AG04449 (cell line): ENCODE measurements around the gene SMIM45.

Source experiments
- CTCF ChIA-PET: fragments of 350-600 bp; formaldehyde crosslinking; extraction: SDS; loops from one replicate; lab custom pipeline; 2021; ENCODE audit warnings: antibody characterized with exemption; lab: Yijun Ruan, JAX
- POLR2A ChIA-PET: fragments of 400-600, 350-600 bp; formaldehyde crosslinking; extraction: SDS; loops from one replicate; lab custom pipeline; 2020; ENCODE audit warnings: antibody characterized with exemption, inconsistent platforms; lab: Yijun Ruan, JAX
- DNase-seq: peaks from one replicate; pipeline ENCODE4 v3.0.0-alpha.2; 2010; ENCODE audit warnings: low read depth, low spot score
- H3K4me3 ChIP-seq: 2 replicates; pipeline ENCODE4 v1.5.1; 2011; ENCODE audit warnings: low read depth, mild to moderate bottlenecking, control low read depth, low read length
- TF ChIP-seq, protein P1 (sequence below): IDR thresholded peaks from one replicate; pipeline ENCODE4 v1.5.1; 2011; ENCODE audit warnings: mild to moderate bottlenecking, moderate library complexity, low read length, control low read depth, inconsistent platforms; ENCODE audit not compliant: insufficient read depth; ENCODE audit errors: missing control alignments

SMIM45 gene

GRCh38 chr22:41971431-41971830 is 19.5 kb downstream of the SMIM45 start:
- no peak for DNase-seq
- no peak overlapping the region for H3K4me3 ChIP-seq
- TF ChIP-seq, protein P1, sequence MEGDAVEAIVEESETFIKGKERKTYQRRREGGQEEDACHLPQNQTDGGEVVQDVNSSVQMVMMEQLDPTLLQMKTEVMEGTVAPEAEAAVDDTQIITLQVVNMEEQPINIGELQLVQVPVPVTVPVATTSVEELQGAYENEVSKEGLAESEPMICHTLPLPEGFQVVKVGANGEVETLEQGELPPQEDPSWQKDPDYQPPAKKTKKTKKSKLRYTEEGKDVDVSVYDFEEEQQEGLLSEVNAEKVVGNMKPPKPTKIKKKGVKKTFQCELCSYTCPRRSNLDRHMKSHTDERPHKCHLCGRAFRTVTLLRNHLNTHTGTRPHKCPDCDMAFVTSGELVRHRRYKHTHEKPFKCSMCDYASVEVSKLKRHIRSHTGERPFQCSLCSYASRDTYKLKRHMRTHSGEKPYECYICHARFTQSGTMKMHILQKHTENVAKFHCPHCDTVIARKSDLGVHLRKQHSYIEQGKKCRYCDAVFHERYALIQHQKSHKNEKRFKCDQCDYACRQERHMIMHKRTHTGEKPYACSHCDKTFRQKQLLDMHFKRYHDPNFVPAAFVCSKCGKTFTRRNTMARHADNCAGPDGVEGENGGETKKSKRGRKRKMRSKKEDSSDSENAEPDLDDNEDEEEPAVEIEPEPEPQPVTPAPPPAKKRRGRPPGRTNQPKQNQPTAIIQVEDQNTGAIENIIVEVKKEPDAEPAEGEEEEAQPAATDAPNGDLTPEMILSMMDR, result no peak
- POLR2A ChIA-PET, result no interaction called here
- CTCF ChIA-PET, result interaction anchor here (1.0 to 6.2 kb wide), 6 partner anchors 8 to 473 kb away, joined by 3 to 52 read pairs (median 4); no protein-coding TSS in a partner anchor

DNA sequence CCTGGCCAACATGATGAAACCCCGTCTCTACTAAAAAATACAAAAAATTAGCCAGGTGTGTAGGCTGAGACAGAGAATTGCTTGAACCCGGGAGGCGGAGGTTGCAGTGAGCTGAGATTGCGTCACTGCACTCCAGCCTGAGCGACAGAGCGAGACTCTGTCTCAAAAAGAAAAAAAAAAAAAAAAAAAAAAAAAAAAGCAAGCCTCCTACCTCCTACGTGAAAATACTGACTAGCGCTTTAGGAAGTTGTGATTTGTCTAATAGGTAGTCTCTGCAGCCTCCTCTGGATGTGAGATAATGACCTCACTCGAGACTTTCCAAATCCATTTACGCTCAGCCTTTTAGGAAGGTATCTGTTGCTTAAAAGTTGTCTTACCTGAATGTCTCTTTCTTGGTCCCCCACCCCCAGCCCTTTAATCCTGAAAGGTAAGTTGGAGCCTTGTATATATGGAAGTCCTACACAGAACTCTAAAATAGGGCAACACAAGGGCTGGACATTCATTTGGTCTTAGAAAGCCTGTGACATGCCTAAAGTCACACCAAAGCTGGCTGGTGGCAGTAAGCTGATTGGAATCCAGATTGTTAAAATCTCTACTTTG is 22.8 kb downstream of the SMIM45 start:
- CTCF ChIA-PET, result interaction anchor here (1.8 kb wide), 1 partner anchor 10 kb away, joined by 3 read pairs; no protein-coding TSS in a partner anchor

DNA sequence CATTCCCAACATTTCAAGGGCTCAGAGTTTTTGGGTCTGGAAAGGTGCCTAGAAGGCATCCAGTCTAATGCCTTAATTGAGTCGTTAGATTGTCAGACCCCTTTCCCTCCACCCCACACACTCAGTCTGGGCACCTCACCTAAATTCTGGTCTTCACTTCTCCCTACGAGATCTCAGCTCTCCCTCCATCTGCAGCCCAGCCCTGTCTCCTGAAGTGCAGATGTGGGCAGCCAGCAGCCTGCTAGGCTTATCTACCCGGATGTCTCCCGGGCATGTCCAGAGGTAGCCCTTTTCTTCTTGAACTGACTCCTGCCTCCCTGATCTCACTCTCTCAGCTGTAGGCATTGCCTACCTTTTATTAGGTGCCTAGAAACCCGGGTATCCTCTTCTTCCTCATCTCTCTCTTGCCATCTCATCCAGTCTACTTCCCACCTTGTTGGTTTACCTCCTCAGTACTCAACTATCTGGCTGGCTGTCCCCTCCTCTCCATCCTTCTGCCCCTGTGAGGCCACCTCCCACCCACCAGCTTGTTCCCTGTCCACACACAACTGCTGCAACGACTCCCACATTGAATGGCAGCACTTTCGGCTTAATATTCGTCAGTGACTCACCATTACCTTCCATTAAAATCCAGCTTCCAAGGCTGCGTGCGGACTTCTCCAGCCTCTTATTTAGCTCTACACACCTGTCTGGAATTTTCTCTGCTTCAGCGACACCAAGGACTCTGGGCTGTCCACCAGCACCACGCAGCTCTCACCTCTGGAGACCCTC is 23.5 kb downstream of the SMIM45 start:
- POLR2A ChIA-PET, result interaction anchor here (0.7 kb wide), 1 partner anchor 41 kb away, joined by 3 read pairs; no protein-coding TSS in a partner anchor
- TF ChIP-seq, protein P1, result no peak
- CTCF ChIA-PET, result interaction anchor here (1.8 kb wide), 1 partner anchor 11 kb away, joined by 3 read pairs; no protein-coding TSS in a partner anchor
- DNase-seq, result no peak
- no peak overlapping the region for H3K4me3 ChIP-seq

More for the DNA sequence above, 22.8 kb downstream of the SMIM45 start:
- no peak for DNase-seq
- H3K4me3 ChIP-seq, result no peak overlapping the region
- TF ChIP-seq, protein P1, result no peak
- POLR2A ChIA-PET, result no interaction called here

DNA sequence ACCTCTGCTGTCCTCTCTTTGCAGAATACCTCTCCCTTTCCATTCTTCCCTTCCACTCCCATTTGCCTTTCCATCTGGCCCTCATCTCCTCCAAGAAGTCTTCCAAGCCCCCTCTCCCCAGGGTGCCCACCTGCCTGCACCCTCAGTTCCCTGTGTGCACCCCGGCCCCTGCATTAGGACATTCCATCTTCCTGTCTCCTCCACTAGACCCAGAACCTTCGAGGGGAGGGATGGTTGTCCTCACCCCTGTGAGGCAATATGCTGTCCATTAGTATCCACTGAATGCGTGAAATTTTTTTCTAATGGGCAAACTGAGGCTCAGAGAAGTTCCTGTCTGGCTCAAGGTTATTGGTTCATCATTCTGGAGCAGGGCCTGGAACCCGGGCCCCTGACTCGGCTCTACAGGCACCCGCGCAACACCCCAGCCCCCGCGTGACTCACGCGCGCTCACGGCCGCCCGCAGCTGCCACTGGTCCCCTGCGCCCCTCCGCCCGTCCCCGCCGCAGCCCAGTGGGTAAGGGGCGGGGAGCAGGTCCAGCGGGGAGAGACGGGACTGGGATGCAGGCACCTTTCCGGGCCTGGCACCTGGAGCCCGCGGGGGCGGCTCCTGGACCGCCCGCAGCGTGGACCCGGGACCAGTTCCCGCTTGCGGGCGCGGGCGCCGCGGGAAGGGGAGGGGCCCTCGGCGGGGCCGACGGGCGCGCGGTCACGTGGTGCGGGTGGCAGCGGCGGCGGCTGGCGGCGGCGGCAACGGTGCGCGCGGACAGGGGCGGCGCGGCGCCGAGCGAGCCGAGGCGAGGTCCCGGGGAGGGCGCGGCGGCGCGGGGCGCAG is 24.3 kb downstream of the SMIM45 start:
- no peak for DNase-seq
- ChIA-PET CTCF (interaction anchor here (1.8 kb wide), 1 partner anchor 12 kb away, joined by 3 read pairs; no protein-coding TSS in a partner anchor), POLR2A (interaction anchor here (0.7 kb wide), 1 partner anchor 41 kb away, joined by 3 read pairs; no protein-coding TSS in a partner anchor)
- TF ChIP-seq, protein P1, result no peak
- peak overlapping the region; percentile 34 for H3K4me3 ChIP-seq

- POLR2A ChIA-PET, result no interaction called here
- CTCF ChIA-PET, result interaction anchor here (1.8 kb wide), 1 partner anchor 10 kb away, joined by 8 read pairs; no protein-coding TSS in a partner anchor
- DNase-seq, result no peak
- TF ChIP-seq, protein P1, result no peak
- H3K4me3 ChIP-seq, result peak overlapping the region; percentile 25
These were observed 25.1 kb downstream of the SMIM45 start for GRCh38 chr22:41976961-41977566.
